Measurements from ENCODE around the gene CALML3.

Gene CALML3

DNA sequence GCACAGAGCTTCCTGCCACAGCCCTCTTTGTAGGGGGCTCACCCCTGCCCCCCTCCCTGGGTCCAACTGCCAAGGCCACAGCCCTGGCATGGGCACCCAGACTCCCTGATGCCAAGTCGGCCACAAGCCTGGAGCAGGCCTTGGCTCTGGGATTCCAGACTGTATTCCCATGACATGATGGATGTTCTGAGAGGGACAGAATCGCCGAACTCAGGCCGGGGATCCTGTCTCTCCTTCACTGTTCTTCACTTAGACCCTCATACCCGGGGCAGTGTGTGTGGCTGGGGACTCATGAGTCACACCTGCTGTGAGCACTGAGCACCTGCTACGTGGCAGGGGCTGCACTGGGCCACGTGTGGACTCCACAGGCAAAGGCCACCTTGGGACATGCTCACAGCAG is 33.3 kb upstream of the CALML3 start:
- no peak for DNase-seq (ENCODE audit: low spot score)

DNA sequence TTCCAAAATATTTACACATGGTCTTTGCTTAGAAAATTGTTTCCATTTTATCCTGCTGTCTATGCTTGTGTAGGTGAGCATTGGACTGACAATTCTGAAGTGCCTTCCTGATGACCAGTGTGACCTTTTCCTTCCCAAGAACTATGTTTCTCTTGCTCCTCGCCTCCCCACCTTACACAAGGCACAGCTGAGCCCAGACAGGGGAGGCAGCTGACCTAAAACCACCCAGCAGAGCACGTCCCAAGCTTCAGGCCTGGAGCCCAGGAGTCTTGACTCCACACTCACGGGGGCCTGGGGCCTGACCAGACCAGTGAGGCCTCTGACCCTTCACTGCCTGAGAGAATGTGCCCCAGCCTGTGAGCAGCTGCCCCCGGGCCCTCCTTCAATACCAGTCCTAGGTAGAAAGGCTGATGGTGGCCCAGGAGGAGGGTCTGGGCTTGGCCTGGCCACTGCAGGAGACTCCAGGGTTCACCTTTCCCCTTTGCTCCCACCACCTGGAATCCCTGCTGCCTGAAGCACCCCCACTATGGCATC is 32.4 kb upstream of the CALML3 start:
- no peak for DNase-seq (ENCODE audit: low spot score)

DNA sequence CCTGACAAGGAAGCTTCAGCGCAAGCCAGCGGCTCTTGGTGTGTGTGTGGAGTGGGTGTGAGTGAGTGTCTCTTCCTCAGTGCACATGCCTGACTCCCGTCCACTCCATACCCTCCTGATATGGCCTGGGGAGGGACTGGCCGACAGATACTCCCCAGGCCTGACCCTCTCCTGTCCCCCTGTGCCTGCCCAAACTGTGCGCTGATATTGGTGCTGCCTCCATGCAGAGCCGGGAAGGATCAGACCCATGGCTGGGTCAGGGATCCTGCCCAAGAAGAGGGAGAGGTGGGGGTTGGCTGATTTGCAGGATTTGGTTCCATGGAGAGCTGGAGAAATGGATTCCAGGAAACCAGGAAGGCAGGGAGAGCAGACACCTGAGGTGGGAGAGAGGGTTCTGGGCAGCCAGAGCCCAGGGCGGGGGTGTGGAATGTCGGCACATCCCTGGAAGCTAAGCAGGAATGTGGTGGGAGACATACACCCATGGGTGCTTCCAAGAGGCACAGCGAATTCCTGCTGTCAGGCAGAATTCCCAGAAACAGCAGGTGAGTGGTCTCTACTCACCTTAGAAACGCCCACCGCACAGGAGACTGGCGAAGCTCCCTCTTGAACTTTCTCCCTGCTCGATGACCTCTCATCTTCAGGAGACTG is 31.7 kb upstream of the CALML3 start:
- no peak for DNase-seq (ENCODE audit: low spot score)

GRCh38 chr10:5493691-5494090 is 31.1 kb upstream of the CALML3 start:
- DNase-seq (ENCODE audit: low spot score): no peak

- no peak for DNase-seq (ENCODE audit: low spot score)
Measured at GRCh38 chr10:5494611-5495010, 30.1 kb upstream of the CALML3 start.

- DNase-seq (ENCODE audit: low spot score): no peak
Measured at GRCh38 chr10:5496261-5497250, 28.2 kb upstream of the CALML3 start.

- no peak for DNase-seq (ENCODE audit: low spot score)
Measured at GRCh38 chr10:5497289-5497688, 27.5 kb upstream of the CALML3 start.

DNA sequence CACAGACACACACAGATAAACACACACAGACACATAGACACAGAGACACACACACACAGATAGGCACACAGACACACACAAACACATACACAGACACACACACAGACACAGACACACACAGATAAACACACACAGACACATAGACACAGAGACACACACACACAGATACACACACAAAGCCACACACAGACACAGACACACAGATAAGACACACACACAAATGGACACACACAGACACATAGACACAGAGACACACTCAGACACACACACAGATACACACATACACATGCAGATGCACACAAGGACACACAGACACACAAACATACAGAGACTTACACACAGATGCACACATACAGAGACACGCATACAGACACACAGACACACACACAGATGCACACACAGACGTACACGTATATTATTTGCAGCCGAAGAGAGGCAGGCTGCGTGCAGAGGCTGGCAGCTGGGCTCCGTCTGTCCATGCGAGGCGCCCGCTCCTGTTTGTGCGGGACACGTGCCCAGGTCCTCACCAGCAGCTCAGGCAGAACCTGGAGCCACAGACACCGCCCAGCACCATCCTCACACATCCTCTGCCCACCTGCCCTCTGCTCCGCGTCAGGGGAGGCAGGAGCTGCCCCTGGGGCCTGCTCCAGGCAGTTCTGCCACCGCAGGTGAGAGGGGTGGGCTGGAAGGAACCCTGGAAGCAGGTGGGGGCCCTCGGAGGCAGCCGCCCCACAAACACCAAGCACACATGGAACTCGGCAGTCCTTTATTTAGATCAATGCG is 26.6 kb upstream of the CALML3 start:
- DNase-seq (ENCODE audit: low spot score): no peak

DNA sequence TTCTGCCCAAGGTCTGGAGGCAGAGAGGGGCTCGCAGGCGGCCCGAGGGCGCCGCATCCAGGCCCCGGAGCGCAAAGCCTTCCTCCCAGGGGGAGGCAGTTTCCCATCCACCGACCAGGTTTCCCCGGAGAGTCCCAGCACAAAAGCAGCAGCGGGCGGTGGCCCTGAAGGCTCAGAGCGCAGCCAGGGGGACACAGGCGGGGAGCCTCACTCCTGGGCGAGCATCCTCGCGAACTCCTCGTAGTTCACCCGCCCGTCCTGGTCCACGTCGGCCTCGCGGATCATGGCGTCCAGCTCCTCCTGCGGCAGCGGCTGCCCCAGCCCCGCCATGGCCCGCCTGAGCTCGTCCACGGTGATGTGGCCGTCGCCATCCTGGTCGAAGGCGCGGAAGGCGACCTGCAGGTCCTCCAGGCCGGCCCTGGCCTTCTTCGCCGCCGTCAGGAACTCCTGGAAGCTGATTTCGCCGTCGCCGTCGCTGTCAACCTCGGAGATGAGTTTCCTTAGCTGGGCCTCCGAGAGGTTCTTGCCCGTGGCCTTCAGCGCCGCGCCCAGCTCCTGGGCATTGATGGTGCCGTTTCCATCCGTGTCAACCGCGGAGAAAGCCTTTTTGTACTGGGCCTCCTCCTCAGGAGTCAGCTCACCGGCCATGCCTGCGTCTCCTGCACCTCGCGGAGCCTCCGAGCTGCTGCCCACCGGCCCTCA is 25.8 kb upstream of the CALML3 start:
- DNase-seq (ENCODE audit: low spot score): no peak

- DNase-seq (ENCODE audit: low spot score): no peak
Measured at GRCh38 chr10:5499493-5500140, 25.1 kb upstream of the CALML3 start, which contains the start of gene CALML5. TSS of gene CALML5 (minus strand) at chr10:5499570. CDS start at chr10:5499438, 132 bp downstream.

- DNase-seq (ENCODE audit: low spot score): no peak
Measured at GRCh38 chr10:5500162-5500670, 24.5 kb upstream of the CALML3 start.

DNA sequence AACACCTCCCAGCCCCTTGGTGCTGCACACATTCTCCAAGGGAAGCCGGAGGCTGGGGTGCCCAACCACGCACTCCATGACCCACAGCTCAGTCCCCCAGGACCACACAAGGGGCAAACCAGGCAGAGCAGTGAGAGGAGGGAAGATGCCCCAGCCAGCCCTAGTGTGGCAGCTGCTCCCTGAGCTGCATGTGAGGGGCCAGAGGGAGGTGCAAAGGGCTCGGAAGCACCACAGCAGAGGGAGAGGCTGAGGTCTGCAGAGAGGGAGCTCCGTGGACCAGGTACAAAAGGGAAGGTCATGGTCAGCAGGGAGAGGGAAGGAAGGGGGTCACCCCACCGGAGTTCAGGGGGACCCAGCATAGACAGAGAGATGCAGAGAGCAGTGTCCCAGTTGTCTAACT is 23.9 kb upstream of the CALML3 start:
- no peak for DNase-seq (ENCODE audit: low spot score)

DNA sequence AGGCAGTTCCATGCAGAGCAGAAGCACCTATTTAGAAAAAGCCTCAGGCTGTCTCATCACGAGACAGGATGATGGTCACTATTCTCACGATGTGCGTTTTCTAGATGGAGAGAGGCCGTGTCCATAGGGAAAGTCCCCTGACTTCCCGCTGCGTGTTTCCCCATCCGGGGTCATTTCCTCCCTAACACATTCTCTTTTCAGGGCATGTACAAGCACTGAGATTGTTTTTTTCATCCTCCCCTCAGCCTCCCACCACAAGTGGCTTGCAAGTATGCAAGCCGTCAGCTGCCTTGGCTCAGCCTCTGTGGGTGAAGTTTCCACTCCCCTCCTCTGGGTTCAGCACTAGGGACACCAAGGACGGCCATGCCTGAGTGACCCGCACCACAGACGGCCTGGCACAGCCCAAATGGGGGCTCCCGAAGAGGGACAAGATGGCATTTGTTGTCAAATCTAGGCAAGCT is 22.7 kb upstream of the CALML3 start:
- no peak for DNase-seq (ENCODE audit: low spot score)

GRCh38 chr10:5502571-5503476 is 21.9 kb upstream of the CALML3 start:
- no peak for DNase-seq (ENCODE audit: low spot score)

- DNase-seq (ENCODE audit: low spot score): no peak
Measured at GRCh38 chr10:5503477-5503835, 21.3 kb upstream of the CALML3 start.

GRCh38 chr10:5504146-5505072 is 20.4 kb upstream of the CALML3 start:
- DNase-seq (ENCODE audit: low spot score): no peak

DNA sequence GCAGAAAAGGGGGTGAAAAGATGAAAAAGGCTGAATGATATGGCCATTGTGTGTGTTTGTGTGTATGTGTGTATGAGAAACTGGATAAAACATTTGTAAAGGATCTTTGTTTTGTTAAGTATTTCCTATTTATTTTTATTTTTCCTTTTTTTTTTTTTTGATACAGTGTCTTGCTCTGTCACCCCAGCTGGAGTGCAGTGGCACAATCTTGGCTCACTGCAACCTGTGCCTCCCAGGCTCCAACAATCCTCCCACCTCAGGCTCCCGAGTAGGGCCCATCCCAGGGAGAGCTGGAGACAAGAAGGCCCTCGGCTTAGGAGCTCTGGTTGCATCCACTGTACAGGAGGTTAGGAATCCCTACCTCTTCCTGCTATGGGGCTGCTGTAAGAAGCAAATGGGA is 18.5 kb upstream of the CALML3 start:
- DNase-seq (ENCODE audit: low spot score): no peak
